ENCODE data around the gene POLRMT. TPM values are rescaled to one million over a fixed set of nuclear protein-coding genes. Genes with fewer than 3 reads are reported as not detected.
"Not testable (repeated sequence)": the region's sequence is repeated elsewhere in the genome, so short reads cannot be mapped to it uniquely, and the experiment has no call there.

The POLRMT gene
- total RNA-seq, 1 donor, result 16.8 TPM

GRCh38 chr19:592101-592500 lies 41.2 kb downstream of the POLRMT start:
- no peaks in the 10 kb centered on the region for H3K9me3 ChIP-seq (ENCODE audit: low read depth, low read length)
- peaks cover 16% of the 10 kb centered on the region for H3K4me1 ChIP-seq (ENCODE audit: insufficient read depth, low read length)
- H3K4me3 ChIP-seq (ENCODE audit: low read length), result no peak overlapping the region
- peaks cover 24% of the 10 kb centered on the region for H3K27me3 ChIP-seq (ENCODE audit: insufficient read depth, low read length)

GRCh38 chr19:591099-591958 lies 42.0 kb downstream of the POLRMT start:
- H3K4me3 ChIP-seq (ENCODE audit: low read length), result no peak overlapping the region
- peaks cover 16% of the 10 kb centered on the region for H3K4me1 ChIP-seq (ENCODE audit: insufficient read depth, low read length)
- H3K9me3 ChIP-seq (ENCODE audit: low read depth, low read length), result no peaks in the 10 kb centered on the region
- peaks cover 24% of the 10 kb centered on the region for H3K27me3 ChIP-seq (ENCODE audit: insufficient read depth, low read length)

GRCh38 chr19:590750-591098 lies 42.6 kb downstream of the POLRMT start:
- Histone ChIP-seq H3K9me3 (ENCODE audit: low read depth, low read length) (no peaks in the 10 kb centered on the region), H3K27me3 (ENCODE audit: insufficient read depth, low read length) (peaks cover 24% of the 10 kb centered on the region), H3K4me3 (ENCODE audit: low read length) (no peak overlapping the region), H3K4me1 (ENCODE audit: insufficient read depth, low read length) (peaks cover 16% of the 10 kb centered on the region)

- Histone ChIP-seq H3K4me3 (ENCODE audit: low read length) (no peak overlapping the region), H3K9me3 (ENCODE audit: low read depth, low read length) (no peaks in the 10 kb centered on the region), H3K27me3 (ENCODE audit: insufficient read depth, low read length) (peaks cover 24% of the 10 kb centered on the region), H3K4me1 (ENCODE audit: insufficient read depth, low read length) (peaks cover 16% of the 10 kb centered on the region)
Observed at GRCh38 chr19:590396-590745, 43.0 kb downstream of the POLRMT start.

GRCh38 chr19:589693-590395 lies 43.5 kb downstream of the POLRMT start, which contains the start of gene HCN2:
Gene HCN2 (plus strand): TSS chr19:589881. CDS start chr19:589946, 65 bp downstream.
- Histone ChIP-seq H3K4me1 (ENCODE audit: insufficient read depth, low read length) (peaks cover 16% of the 10 kb centered on the region), H3K4me3 (ENCODE audit: low read length) (no peak within 1 kb of the TSS), H3K9me3 (ENCODE audit: low read depth, low read length) (no peaks in the 10 kb centered on the region), H3K27me3 (ENCODE audit: insufficient read depth, low read length) (peaks cover 24% of the 10 kb centered on the region)

- peaks cover 24% of the 10 kb centered on the region for H3K27me3 ChIP-seq (ENCODE audit: insufficient read depth, low read length)
- H3K4me1 ChIP-seq (ENCODE audit: insufficient read depth, low read length), result peaks cover 16% of the 10 kb centered on the region
Observed at GRCh38 chr19:588741-589692, 44.3 kb downstream of the POLRMT start.

GRCh38 chr19:588093-588740 lies 45.1 kb downstream of the POLRMT start:
- peaks cover 16% of the 10 kb centered on the region for H3K4me1 ChIP-seq (ENCODE audit: insufficient read depth, low read length)
- peaks cover 24% of the 10 kb centered on the region for H3K27me3 ChIP-seq (ENCODE audit: insufficient read depth, low read length)

More at GRCh38 chr19:588741-589692, 44.3 kb downstream of the POLRMT start:
- Histone ChIP-seq H3K4me3 (ENCODE audit: low read length) (no peak overlapping the region), H3K9me3 (ENCODE audit: low read depth, low read length) (no peaks in the 10 kb centered on the region)

GRCh38 chr19:585551-586110 lies 47.7 kb downstream of the POLRMT start:
- Histone ChIP-seq H3K4me1 (ENCODE audit: insufficient read depth, low read length) (peaks cover 12% of the 10 kb centered on the region), H3K9me3 (ENCODE audit: low read depth, low read length) (no peaks in the 10 kb centered on the region), H3K4me3 (ENCODE audit: low read length) (no peak overlapping the region), H3K27me3 (ENCODE audit: insufficient read depth, low read length) (peaks cover 16% of the 10 kb centered on the region)

More at GRCh38 chr19:588093-588740, 45.1 kb downstream of the POLRMT start:
- Histone ChIP-seq H3K4me3 (ENCODE audit: low read length) (no peak overlapping the region), H3K9me3 (ENCODE audit: low read depth, low read length) (no peaks in the 10 kb centered on the region)

- H3K4me1 ChIP-seq (ENCODE audit: insufficient read depth, low read length), result peaks cover 11% of the 10 kb centered on the region
- H3K9me3 ChIP-seq (ENCODE audit: low read depth, low read length); H3K4me3 ChIP-seq (ENCODE audit: low read length): not testable (repeated sequence)
- peaks cover 16% of the 10 kb centered on the region for H3K27me3 ChIP-seq (ENCODE audit: insufficient read depth, low read length)
Observed at GRCh38 chr19:585146-585545, 48.2 kb downstream of the POLRMT start.

GRCh38 chr19:584240-585001 lies 48.9 kb downstream of the POLRMT start:
- no peak overlapping the region for H3K4me3 ChIP-seq (ENCODE audit: low read length)
- H3K27me3 ChIP-seq (ENCODE audit: insufficient read depth, low read length), result peaks cover 16% of the 10 kb centered on the region
- peaks cover 10% of the 10 kb centered on the region for H3K4me1 ChIP-seq (ENCODE audit: insufficient read depth, low read length)
- H3K9me3 ChIP-seq (ENCODE audit: low read depth, low read length), result no peaks in the 10 kb centered on the region

GRCh38 chr19:583968-584239 lies 49.4 kb downstream of the POLRMT start:
- Histone ChIP-seq H3K4me3 (ENCODE audit: low read length) (no peak overlapping the region), H3K9me3 (ENCODE audit: low read depth, low read length) (no peaks in the 10 kb centered on the region), H3K4me1 (ENCODE audit: insufficient read depth, low read length) (peaks cover 6% of the 10 kb centered on the region), H3K27me3 (ENCODE audit: insufficient read depth, low read length) (peaks cover 10% of the 10 kb centered on the region)

GRCh38 chr19:583198-583967 lies 50.0 kb downstream of the POLRMT start:
- H3K9me3 ChIP-seq (ENCODE audit: low read depth, low read length), result no peaks in the 10 kb centered on the region
- H3K4me1 ChIP-seq (ENCODE audit: insufficient read depth, low read length), result peaks cover 1% of the 10 kb centered on the region
- peaks cover 5% of the 10 kb centered on the region for H3K27me3 ChIP-seq (ENCODE audit: insufficient read depth, low read length)
- no peak overlapping the region for H3K4me3 ChIP-seq (ENCODE audit: low read length)

GRCh38 chr19:582497-583197 lies 50.7 kb downstream of the POLRMT start:
- H3K9me3 ChIP-seq (ENCODE audit: low read depth, low read length), result no peaks in the 10 kb centered on the region

More at GRCh38 chr19:582497-583197, 50.7 kb downstream of the POLRMT start:
- no peak overlapping the region for H3K4me3 ChIP-seq (ENCODE audit: low read length)
- H3K27me3 ChIP-seq (ENCODE audit: insufficient read depth, low read length), result no peaks in the 10 kb centered on the region
- H3K4me1 ChIP-seq (ENCODE audit: insufficient read depth, low read length), result no peaks in the 10 kb centered on the region

All from mononuclear cell (primary cell).